Urothelium cell line (cell line): ENCODE results near the gene FHOD1.
A peak's percentile ranks its signal among the peaks of the same experiment; 100 is the strongest.

ENCODE experiments used
- DNase-seq: peaks from one replicate; pipeline ENCODE4 v3.0.0; 2011; ENCODE audit warnings: low spot score, mixed read lengths
- FAIRE-seq: peaks from 2 replicates; lab custom pipeline; 2011; peaks lifted over from hg19 to GRCh38; lab: Jason Lieb, UNC

FHOD1 gene

DNA sequence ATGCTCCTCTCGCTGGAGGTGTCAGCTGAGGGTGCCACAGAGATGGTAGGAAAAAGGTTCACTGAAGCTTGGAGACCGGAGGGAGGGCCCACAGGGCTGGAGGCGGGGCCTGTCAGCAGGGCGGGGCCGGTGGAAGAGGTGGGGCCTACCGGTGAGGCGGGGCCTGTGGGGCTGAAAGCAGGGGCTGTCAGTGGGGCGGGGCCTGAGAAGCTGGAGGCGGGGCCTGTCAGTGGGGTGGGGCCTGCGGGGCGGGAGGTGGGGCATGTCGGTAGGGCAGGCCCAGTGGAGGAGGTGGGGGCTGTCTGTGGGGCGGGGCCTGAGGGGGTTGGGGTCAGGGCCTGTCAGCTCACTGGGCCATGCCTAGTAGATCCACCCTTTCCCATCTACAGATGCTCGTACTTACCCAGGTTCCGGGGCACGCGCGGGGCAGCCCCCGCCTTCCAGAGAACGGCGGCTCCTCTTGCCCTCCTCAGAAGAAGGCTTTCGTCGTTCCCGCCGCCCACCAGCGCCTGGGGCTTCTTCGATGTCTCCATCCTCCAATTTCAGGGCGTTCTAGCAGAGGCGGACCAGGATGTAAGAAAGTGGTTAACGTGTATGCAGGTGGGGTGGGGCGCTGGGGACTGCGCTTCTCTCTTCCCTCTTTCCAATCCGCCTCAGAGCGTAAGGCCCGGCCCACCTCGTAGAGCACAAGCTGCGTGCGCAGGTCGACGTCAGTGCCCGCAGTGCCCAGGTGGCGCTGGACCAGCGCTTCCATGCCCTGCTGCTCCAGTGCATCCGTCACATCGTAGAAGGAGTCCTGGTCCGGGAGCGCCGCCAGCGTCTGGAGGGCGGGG is 10.5 kb downstream of the FHOD1 start:
- FAIRE-seq (no peak), DNase-seq (peak; percentile 79)

DNA sequence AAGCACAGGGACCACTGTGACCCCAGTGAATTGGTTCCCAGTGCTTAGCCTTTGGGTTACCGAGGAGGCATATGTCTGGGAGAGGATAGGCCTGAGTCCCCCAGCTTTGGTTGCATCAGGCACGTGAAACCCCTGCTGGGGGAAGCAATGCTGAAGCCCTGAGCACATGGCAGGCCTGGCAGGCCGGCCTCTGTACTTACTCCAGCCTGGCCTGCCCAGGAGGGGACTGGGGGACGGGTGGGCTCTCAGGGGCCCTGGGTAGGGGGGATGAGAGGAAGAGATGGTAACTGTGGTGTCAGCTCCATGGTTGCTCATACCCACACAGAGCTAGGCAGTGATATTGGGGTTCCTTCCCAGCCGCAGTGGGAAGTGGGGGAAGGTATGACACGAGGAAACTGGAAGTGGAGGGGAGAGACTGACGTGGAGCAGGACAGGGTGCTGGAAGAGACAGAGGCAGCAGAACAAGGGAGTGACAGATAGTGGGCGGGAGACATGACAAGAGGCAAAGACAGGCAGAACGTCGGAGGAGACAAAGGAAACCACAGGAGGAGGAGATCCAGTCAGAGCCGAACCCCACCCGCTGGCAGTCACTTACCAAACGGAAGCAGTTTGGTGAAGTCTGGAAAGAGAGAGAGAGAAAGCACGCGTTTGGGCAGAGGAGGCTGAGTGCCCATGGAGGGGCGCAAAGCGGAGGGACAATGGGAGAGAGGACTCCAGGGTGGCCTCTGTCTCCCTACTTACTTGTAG is 11.3 kb downstream of the FHOD1 start:
- no peak for DNase-seq
- no peak for FAIRE-seq

DNA sequence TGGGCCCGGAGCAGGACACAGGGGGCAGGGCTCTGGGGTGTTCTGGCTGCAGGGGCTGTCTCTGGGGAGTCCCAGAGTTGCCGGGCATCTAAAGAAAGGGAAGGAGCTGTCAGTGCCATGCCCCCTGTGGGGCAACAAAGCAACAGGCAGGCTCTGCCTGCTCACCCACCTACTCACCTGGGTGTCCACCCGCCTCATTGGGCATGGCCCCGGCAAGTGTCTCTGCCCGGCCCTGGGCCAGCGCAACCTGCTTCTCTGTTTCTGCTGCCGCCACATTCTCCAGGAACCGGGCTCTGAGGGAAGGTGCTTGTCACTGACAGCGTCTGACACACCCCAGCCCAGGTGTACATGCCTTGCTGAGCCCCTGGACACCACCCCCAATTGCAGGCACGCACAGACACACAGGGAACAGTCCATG is 13.1 kb downstream of the FHOD1 start:
- FAIRE-seq (no peak), DNase-seq (no peak)

DNA sequence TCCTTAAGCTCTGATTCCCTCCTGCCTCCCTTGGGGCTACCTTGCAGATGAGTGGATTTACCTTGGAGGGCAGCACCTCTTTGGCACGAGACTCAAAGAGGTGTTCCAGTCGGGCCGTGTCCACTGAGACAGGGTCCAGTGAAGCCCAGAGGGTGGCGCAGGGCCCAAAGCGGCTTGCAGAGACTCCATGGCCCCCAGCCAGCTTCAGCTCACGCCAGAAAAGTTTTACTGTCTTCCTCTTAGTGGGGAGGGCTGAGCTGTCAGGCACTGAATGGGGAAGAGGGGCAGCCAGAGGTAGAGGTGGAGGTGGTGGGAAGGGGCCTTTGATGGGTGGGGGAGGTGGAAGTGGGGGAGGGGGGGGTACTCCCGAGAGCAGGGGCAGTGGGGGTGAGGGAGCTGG is 13.7 kb downstream of the FHOD1 start:
- no peak for FAIRE-seq
- no peak for DNase-seq

DNA sequence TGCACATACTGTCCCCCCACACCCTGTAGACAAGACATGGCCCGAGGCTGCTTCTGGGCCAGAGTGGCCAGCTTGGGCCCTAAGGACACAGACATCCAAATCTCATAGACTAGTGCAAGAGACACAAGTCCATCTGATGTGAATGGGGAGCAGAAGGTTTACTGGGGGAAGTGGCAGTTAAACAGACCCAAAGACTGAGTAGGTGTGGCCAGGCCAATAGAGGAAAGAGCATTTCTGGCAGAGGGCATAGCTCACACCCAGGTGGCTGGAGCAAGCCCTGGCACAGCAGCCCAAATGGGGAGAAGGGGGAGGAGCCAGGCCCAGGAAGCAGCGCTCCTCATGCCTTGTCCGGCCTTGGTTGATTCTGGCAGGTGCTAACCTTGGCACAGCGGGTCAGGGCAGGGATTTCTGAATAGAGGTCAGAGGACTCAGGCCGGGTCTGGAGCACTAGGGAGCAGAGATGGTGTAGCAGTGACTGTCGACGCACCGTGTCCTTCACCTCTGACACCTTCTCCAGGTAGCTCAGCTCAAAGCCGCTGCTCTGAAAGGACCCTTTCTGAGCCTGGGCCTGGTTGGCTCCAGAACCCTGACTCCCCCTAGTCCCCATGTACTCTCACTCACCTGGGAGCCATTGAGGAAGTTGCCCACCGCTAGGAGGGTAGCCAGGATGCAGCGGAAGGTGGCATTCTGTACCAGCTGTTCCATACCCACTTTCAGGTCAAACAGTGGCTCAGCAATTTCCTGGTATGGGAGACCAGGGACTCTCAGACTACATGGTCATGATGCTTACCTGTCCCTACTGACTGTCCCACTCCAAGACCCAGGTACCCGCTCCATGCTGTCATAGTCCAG is 16.2 kb downstream of the FHOD1 start:
- no peak for DNase-seq
- no peak for FAIRE-seq

DNA sequence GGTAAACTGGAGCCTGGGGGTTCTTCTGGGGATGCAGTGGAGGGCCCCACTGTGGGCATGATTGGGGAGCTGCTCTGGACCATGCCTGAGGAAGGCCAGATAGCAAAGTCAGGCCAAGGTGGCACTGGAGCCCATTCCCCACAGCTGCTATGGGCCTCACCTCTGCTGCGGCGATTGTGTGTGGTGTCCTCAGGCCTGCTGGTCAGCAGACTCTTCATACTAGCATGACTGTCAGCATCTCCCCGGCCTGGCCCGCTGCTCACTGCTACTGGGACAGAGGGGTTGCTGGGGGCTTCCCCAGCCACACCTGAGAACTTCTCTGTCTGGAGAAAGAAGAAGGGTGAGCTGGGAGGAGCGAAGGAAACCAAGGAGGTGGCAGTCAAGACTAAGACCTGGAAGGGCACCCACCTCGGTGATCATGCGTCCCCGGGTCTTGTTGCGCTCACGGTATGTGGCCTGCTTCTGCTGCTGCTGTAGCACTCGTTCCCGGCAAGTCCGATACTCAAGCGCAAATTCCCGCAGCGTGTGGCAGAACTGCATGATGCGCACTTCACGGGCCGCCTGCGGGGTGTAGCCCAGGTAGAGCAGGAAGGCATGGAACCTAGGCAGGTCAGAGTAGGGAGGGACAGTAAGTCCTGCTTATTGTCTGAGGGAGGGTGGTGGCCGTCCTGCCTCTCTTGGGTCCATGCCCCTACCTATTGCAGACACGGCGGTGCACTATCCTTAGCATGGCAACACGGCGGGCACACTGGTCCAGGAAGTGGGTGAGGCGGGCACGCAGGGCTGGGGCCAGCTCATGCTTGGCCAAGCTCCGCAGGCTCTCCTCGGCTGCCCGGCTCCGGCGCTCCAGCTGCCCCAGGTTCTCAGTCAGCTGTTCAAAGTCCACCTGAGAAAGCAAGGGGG is 17.1 kb downstream of the FHOD1 start:
- no peak for DNase-seq
- FAIRE-seq = no peak

DNA sequence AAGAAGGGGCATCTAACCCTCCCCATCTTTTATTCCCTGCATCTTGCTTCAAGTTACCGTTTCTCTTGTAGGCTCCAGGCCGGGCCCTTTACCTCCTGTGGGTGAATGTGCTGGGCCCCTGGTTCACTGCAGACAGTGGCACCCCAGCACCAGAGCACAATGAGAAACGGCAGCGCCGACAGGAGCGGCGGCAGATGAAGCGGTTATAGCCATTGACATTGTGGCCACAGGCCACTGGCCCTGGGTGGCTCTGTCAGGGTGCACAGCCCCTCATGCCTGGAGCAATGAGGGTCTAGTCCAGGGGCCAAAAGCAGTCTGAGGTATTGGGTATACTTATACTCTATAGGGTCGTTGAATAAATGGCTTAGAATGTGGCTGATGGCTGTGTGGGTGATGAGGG is 18.4 kb downstream of the FHOD1 start:
- no peak for DNase-seq
- FAIRE-seq = no peak

DNA sequence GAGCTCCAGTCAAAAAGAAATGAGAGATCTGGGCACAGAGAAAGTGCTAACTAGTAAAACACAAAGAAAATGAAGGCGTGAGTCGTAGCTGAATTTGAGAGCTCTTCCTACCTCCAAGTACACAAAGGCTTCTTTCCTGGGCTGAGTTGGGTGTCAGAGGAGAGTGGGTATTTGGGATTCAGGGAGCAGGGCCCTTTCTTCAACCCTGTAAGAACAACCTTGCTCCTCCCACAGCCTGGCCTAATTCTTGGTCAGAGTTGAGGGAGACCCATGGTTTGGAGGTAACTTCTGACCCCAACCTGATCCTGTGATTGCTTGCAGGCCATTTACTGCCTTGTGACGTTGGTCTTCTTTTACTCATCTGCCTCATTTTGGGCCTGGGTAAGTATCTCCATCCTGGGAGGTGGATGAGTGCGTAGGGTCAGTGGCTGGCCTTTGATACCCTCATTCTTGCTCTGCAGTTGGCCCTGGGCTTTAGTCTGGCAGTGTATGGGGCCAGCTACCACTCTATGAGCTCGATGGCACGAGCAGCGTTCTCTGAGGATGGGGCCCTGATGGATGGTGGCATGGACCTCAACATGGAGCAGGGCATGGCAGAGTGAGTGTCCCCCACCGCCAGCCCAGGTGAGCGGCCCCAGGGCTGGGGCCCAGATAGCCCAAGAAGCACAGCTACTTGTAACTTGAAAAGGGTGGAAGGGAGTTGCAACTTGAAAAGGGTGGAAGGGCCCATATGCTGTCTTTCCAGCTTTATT is 19.1 kb downstream of the FHOD1 start:
- FAIRE-seq (no peak), DNase-seq (no peak)

DNA sequence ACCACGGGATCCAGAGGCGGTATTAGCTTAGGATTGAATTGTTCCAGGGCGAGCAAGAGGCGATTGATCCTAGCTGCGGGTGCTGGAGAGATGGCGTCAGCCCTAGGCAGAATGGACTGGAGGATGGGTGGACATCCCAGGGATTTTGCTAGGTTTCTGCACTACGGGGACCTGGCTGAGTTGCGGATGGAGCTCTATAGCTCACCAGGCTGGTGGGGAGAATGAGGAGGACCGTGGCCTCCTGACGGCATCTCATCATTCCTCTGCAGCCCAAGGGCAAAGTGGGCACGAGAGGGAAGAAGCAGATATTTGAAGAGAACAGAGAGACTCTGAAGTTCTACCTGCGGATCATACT is 19.7 kb downstream of the FHOD1 start:
- FAIRE-seq = no peak
- no peak for DNase-seq

DNA sequence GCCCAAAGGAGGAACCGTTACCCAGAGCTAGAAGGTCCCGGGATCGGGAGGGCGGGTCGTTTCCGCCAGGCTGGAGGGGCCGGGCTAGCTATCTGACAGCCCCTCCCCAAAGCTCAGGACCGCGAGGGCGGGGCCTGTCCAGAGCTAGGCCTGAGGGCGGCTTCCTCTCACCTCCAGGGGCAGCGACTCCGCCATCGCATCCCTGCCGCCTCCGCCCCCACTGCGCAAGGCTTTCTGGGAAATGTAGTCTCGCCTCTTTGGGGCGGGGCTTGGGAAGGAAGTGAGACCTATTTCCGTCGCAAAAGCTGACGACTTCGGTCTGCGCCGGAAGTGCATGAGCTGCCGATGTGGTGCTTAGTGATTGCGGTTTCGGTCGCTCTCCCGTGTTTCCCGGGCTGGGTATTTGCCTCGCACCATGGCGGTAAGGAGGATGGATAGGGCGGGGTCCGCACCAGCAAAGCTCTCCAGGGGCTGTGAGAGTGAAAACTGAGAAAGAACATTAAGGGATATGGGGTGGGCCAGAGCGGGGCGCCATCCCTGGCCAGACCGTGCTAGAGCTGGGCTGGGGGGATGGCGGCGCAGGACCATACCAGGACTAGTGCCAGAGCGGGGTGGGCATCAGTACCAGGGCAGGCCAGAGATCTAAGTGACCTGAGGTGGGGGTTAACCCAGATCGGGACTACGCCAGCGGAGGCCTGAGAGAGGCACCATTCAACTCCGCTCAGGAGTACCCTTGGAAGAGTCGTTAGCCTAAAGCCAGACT is 20.3 kb downstream of the FHOD1 start, which contains the start of gene TMEM208:
Gene TMEM208, plus strand, starts transcription at position 327 of the 763 bp plus-strand sequence. Its CDS starts 89 bp downstream, at position 416.
- FAIRE-seq = peak; percentile 77

DNA sequence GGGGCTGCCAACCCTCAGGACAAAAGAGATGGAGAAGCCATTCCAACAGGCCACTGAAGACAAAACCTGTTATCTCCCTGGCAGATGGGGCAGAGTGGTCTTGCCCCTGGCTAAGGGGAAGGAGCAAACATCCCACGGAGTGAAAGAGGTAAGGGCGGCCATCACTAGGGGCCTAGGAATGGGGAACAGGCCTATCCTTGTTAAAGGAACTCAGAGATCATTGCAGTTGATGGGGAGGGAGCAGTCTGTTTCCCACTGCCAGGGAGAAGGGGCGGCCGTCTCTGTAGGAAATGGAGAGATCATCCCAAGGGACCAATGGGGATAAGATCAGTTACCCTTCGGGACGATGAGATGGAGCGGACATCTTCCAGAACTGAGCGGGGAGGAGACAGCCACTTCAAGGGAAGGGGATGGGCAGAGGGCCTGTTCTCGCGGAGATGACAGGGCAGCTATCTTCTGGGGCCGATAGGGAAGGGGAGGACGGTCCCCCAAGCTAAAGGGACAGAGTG is 20.9 kb downstream of the FHOD1 start:
- DNase-seq (no peak), FAIRE-seq (no peak)

More for the DNA sequence above, 20.3 kb downstream of the FHOD1 start, which contains the start of gene TMEM208:
- peak; percentile 99 for DNase-seq

DNA sequence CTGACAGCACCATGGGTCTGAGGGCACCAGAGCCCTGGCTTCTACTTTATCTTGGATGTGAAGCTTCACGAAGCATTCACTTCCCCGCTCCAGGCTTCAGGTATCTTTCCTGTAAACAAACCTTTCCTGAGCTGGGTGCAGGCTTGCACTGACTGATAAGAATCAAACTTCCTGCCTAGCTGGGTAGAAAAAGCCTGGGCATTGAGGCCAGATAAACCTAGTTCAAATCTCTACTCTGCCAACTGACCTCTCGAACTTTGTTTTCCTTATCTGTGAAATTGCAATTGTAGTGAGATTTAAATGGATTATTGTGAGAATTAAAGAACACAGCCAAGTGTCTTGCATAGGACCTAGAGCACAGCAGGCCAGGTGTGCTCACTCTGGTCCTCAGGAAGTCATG is 23.3 kb downstream of the FHOD1 start:
- DNase-seq (no peak), FAIRE-seq (no peak)

DNA sequence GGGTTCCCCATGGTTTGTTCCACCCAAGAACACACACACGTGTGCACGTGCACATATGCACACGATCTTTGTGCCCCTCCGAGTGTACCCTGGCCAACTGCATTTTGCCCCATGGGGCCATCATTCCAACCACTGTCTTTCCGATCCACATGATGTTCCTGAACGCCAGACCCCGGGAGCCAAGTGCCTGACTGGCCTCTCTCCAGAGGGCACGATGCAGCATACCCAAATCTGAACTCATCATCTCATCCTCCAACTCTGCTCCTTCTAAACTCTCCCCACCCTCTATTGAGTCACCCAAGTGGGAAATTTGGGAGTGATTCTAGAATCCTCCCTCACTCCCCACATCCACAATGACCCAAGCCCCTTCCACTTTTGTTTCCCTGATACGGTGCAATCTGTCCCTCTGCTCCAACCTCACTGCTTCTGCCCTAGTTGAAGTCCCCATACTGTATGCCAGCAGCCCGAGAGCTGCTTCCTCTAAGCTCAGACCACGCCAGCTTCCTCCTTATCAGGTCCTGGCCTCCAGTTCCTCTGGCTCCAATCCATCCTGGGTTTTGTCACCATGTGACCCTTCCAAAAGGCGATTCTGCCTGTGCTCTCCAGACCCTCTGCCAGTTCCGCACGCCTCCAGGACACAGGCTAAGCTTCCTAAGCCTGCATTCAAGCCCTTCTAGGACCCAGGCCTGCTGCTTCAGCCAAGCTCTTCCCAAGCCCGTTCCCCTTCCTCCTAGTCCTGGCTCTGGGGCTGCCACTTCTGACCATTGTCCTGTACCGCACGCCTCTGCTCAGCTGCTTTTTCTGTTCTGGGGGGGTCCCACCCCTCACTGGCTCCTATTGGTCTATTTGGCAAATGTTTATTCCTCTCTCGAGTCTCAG is 30.4 kb downstream of the FHOD1 start:
- no peak for FAIRE-seq
- no peak for DNase-seq

DNA sequence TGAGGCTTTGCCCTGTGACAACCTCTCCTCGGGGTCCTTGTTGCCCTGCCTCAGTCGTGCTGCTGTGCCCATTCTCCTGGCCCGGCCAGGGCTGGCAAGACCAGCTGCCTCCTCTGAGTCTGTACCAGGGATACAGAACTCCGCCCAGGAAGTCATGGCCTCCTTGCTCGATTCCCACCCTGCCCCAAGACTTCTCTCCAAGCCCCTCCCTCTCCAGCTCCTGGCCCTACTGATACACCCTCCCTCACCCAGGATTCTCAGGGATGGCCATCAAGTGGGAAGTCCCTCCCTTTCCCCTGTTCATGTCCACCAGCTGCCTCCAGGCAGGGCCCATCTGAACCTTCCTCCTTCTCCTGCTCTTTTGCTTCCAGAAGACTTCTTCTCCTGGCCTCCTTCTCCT is 31.6 kb downstream of the FHOD1 start:
- no peak for FAIRE-seq

DNA sequence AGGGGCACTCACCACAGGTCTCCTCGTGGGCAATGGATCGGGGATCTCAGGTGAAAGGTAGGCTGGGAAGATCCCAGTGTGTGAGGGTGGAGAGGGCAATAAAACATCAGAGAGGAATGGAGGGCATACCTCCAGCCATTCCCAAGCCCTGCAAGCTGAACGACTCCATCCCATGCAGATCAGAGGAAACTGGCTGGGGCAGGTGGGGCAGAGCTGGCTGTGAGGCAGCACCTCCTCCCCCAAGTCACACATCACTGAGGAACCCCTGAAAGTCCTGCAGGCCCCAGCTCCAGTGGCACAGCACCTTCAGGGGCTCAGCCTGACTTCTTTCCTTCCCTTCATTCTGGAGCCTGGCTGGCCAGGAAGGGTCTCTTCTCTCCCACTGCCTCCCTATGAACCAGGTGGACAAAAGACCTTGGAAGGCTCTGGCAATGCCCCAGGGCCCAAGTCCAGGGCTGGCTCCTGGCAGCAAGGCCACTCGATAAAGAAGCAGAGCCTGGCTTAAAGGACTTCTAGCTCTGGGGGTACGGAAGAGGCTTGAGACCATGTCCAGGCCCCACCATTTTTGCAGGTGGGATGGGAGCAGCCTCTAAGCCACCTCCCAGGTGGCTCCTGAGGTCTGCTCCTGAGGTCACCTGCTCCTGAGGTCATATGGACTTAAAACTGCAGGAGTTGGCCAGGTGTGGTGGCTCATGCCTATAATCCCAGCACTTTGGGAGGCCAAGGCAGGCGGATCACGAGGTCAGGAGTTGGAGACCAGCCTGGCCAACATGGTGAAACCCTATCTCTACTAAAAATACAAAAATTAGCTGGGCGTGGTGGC is 33.9 kb downstream of the FHOD1 start:
- FAIRE-seq = no peak
- DNase-seq = no peak

More for the DNA sequence above, 31.6 kb downstream of the FHOD1 start:
- DNase-seq = no peak

DNA sequence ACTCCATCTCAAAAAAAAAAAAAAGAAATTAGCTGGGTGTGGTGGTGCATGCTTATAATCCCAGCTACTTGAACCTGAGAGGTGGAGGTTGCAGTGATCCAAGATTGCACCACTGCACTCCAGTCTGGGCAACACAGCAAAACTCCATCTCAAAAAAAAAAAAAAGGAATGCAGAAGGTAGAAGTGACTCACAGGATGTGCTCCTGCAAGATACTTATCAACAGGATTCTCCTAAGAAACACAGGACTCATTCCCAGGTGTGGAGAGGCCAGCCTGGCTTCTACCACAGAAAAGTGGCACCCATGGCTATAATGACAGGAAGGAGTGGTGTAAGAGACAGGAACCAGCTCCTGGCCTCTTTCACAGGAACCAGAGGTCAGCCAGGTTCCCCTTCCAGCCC is 34.5 kb downstream of the FHOD1 start:
- FAIRE-seq (no peak), DNase-seq (peak; percentile 55)

DNA sequence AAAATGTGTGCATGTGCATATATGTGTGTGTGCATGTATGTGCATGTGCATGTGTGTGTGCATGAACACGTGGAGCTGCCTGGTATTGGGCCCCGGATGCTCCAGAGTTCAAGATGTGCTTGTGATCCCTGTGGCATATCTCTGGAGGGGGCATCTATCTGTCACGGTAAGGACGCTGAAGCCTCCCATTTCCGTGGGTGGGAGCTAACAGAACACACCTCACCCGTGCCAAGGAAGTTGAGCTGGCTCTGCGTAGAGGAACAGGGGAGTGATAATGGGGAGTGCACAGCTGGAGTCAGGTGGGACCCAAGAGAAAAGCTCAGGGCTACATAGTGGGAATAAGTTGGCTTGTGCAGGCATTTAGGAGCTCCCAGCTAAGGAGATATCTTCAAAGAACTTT is 35.6 kb downstream of the FHOD1 start:
- FAIRE-seq = no peak

More for the DNA sequence above, 35.6 kb downstream of the FHOD1 start:
- no peak for DNase-seq
